Smooth muscle cell (in vitro differentiated cells): ENCODE measurements around the gene ARPC1B. TPM values are rescaled to one million over a fixed set of nuclear protein-coding genes. Genes with fewer than 3 reads are reported as not detected.
"Not testable (repeated sequence)": the region's sequence is repeated elsewhere in the genome, so short reads cannot be mapped to it uniquely, and the experiment has no call there.

ENCODE experiments used
- DNase-seq: peaks from one replicate; lab custom pipeline; 2025; ENCODE audit not compliant: unreplicated experiment; lab: John Stamatoyannopoulos, UW
- H2AFZ ChIP-seq: fragments of 200-600 bp; sonication (generic); 2 replicates; pipeline ENCODE4 v1.6.0; 2016; ENCODE audit warnings: antibody characterized with exemption, low read depth, mild to moderate bottlenecking
- H3F3A ChIP-seq: fragments of 200-600 bp; sonication (generic); 2 replicates; pipeline ENCODE4 v1.6.0; 2017; ENCODE audit warnings: antibody characterized with exemption, low read depth
- H3K27ac ChIP-seq: fragments of 200-600 bp; sonication (generic); 2 replicates; pipeline ENCODE4 v1.5.1; 2016; ENCODE audit warnings: low read depth, mild to moderate bottlenecking
- H3K27me3 ChIP-seq: fragments of 200-600 bp; sonication (generic); 2 replicates; pipeline ENCODE4 v1.6.1; 2016; ENCODE audit warnings: low read depth, mild to moderate bottlenecking
- H3K36me3 ChIP-seq: fragments of 200-600 bp; sonication (generic); 2 replicates; pipeline ENCODE4 v1.5.1; 2016; ENCODE audit warnings: low read depth
- H3K4me1 ChIP-seq: fragments of 200-600 bp; sonication (generic); 2 replicates; pipeline ENCODE4 v1.5.1; 2016; ENCODE audit warnings: low read depth
- H3K4me2 ChIP-seq: fragments of 200-600 bp; sonication (generic); 2 replicates; pipeline ENCODE4 v1.6.0; 2016; ENCODE audit warnings: mild to moderate bottlenecking
- H3K4me3 ChIP-seq: fragments of 200-600 bp; sonication (generic); 2 replicates; pipeline ENCODE4 v1.5.1; 2016; ENCODE audit warnings: mild to moderate bottlenecking
- H3K79me2 ChIP-seq: fragments of 200-600 bp; sonication (generic); 2 replicates; pipeline ENCODE4 v1.6.0; 2016; ENCODE audit warnings: low read depth, mild to moderate bottlenecking
- H3K9ac ChIP-seq: fragments of 200-600 bp; sonication (generic); 2 replicates; pipeline ENCODE4 v1.6.0; 2016; ENCODE audit warnings: low read depth
- H3K9me3 ChIP-seq: fragments of 200-600 bp; sonication (generic); replicated peaks from 2 replicates; pipeline ENCODE4 v1.5.1; 2016; ENCODE audit warnings: low read depth
- H4K20me1 ChIP-seq: fragments of 200-600 bp; sonication (generic); 2 replicates; pipeline ENCODE4 v1.6.0; 2016; ENCODE audit warnings: low read depth
- WGBS: methylation state at CpG from one replicate; pipeline ENCODE4 v1.1.7; 2016; ENCODE audit warnings: low lambda C conversion rate; 5-methylcytosine and 5-hydroxymethylcytosine counted together
- polyA plus RNA-seq: library from polyadenylated mRNA; unstranded; fragments of >200 nt; fragmentation: Nextera tagmentation; extraction: Ambion mirVana; gene quantifications from 2 replicates; pipeline ENCODE4 v1.2.1, GENCODE V29; 2016
- total RNA-seq: library from RNA; depleted of rRNA; stranded (reverse); fragments of >200 nt; gene quantifications from 2 replicates; pipeline ENCODE4 v1.2.3, GENCODE V29; 2014
- TF ChIP-seq, protein P1 (sequence below): fragments of 200-600 bp; sonication (generic); IDR thresholded peaks from 2 replicates; pipeline ENCODE4 v1.5.1; 2017; ENCODE audit warnings: borderline replicate concordance, mild to moderate bottlenecking, antibody characterized with exemption; ENCODE audit not compliant: insufficient read depth, poor library complexity, severe bottlenecking

Gene ARPC1B
- total and polyA plus RNA-seq, 2 experiments from 2014 or later, result 105 to 225 TPM

DNA sequence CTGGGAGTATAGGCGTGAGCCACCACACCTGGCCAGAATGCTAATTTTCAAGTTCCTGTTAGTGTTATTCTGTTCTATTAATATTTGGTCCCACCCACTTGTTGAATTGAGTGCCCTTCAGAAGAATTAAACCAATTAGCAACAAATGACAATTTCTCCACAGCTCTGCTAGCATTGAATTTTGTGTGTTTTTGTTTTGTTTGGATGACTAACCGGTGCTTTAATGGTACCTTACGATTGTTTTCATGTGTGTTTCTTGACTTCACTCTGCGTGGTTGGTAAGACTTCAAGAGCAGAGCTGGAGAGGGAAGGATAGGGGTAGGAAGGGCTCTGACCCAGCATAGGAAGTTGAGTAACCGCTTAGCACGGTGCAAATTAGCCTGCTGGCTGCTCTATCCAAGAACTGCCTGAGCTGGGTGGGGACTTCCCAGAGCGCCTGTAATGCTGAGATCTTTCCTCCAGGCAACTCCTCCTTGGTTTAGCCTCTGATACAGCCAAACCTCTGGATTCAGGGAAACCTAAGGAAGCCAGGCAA is 4.6 kb downstream of the ARPC1B start:
- H2AFZ ChIP-seq, result no peak overlapping the region
- H4K20me1 ChIP-seq, result peaks cover 65% of the 10 kb centered on the region
- no peaks in the 10 kb centered on the region for H3K36me3 ChIP-seq
- H3K9me3 ChIP-seq, result no peaks in the 10 kb centered on the region
- H3K27me3 ChIP-seq, result no peaks in the 10 kb centered on the region
- peaks cover 4% of the 10 kb centered on the region for H3K4me1 ChIP-seq
- peak; percentile 15 for DNase-seq
- H3F3A ChIP-seq, result peaks cover 10% of the 10 kb centered on the region
- H3K9ac ChIP-seq, result no peak overlapping the region
- no peak overlapping the region for H3K4me3 ChIP-seq
- peak overlapping the region; percentile 78 for H3K27ac ChIP-seq
- 48% methylated on average over 7 of the region's 7 CpGs for WGBS
- H3K4me2 ChIP-seq, result peak overlapping the region; percentile 47
- TF ChIP-seq, protein P1, sequence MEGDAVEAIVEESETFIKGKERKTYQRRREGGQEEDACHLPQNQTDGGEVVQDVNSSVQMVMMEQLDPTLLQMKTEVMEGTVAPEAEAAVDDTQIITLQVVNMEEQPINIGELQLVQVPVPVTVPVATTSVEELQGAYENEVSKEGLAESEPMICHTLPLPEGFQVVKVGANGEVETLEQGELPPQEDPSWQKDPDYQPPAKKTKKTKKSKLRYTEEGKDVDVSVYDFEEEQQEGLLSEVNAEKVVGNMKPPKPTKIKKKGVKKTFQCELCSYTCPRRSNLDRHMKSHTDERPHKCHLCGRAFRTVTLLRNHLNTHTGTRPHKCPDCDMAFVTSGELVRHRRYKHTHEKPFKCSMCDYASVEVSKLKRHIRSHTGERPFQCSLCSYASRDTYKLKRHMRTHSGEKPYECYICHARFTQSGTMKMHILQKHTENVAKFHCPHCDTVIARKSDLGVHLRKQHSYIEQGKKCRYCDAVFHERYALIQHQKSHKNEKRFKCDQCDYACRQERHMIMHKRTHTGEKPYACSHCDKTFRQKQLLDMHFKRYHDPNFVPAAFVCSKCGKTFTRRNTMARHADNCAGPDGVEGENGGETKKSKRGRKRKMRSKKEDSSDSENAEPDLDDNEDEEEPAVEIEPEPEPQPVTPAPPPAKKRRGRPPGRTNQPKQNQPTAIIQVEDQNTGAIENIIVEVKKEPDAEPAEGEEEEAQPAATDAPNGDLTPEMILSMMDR, result no peak
- H3K79me2 ChIP-seq, result peaks cover 75% of the 10 kb centered on the region

- not testable (repeated sequence) for H2AFZ ChIP-seq, H3K27me3 ChIP-seq, H3K4me3 ChIP-seq, DNase-seq, H3K36me3 ChIP-seq, H3K9me3 ChIP-seq, H3K4me1 ChIP-seq
- Histone ChIP-seq H3F3A (peaks cover 10% of the 10 kb centered on the region), H3K4me2 (peak overlapping the region; percentile 47), H4K20me1 (peaks cover 70% of the 10 kb centered on the region), H3K27ac (peak overlapping the region; percentile 78), H3K9ac (peak overlapping the region; percentile 39), H3K79me2 (peaks cover 74% of the 10 kb centered on the region)
- 56% methylated on average over 7 of the region's 7 CpGs for WGBS
These were observed 5.1 kb downstream of the ARPC1B start for GRCh38 chr7:99379693-99380031.

GRCh38 chr7:99380032-99380822 is 5.7 kb downstream of the ARPC1B start:
- no peaks in the 10 kb centered on the region for H3K9me3 ChIP-seq
- no peak for DNase-seq
- H3K27me3 ChIP-seq, result no peaks in the 10 kb centered on the region
- H3K27ac ChIP-seq, result peak overlapping the region; percentile 78
- H2AFZ ChIP-seq, result no peak overlapping the region
- H3K4me2 ChIP-seq, result peak overlapping the region; percentile 47
- WGBS, result 62% methylated on average over 12 of the region's 12 CpGs
- peaks cover 71% of the 10 kb centered on the region for H4K20me1 ChIP-seq
- peaks cover 4% of the 10 kb centered on the region for H3K4me1 ChIP-seq
- H3K36me3 ChIP-seq, result no peaks in the 10 kb centered on the region
- H3F3A ChIP-seq, result peaks cover 10% of the 10 kb centered on the region
- peak overlapping the region; percentile 39 for H3K9ac ChIP-seq
- no peak overlapping the region for H3K4me3 ChIP-seq
- TF ChIP-seq, protein P1, result no peak
- peaks cover 69% of the 10 kb centered on the region for H3K79me2 ChIP-seq

DNA sequence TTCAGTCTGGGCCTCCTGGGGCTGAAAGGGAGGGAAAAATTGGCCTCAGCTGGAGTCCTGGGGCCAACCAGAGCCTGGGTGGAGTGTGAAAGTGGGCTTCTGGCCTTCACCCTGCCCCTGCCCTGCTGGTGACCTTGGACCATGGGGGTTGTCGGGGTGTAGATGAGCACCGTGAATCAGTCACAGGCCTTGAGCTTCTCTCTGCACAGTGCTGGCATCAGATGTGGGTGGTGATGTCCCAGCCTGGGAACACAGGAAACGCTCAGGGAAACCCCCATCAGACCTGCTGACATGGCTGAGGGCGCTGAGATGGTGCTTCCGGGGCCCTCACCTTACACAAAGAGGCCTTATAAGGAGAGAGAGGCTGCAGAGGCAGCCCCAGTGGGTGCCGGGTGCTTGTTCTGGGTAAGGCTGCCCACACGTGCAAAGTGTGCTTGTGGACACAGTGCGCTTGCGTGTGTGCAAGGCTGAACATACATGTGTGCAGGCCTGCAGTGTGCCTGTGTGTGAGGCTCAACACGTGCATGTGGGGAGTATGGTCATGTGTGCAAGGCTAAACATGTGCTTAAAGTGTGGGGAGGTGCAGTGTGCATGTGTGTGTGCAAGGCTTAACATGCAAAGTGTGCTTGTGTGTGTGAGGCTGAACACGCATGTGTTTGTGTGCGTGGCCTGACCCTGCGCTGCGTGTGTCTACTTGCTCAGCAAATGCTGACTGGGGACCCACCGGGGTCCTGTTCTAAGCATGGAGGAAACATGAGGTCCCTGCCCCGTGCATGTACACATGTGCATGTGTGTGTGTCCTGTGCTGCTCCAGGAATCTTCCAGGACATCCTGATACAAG is 6.5 kb downstream of the ARPC1B start:
- Histone ChIP-seq H3K9ac (no peak overlapping the region), H2AFZ (no peak overlapping the region), H3K4me3 (no peak overlapping the region), H4K20me1 (peaks cover 70% of the 10 kb centered on the region), H3K4me1 (peaks cover 4% of the 10 kb centered on the region), H3K9me3 (no peaks in the 10 kb centered on the region), H3K27ac (peak overlapping the region; percentile 78), H3K79me2 (peaks cover 60% of the 10 kb centered on the region), H3K36me3 (no peaks in the 10 kb centered on the region), H3K4me2 (peak overlapping the region; percentile 47), H3F3A (peaks cover 10% of the 10 kb centered on the region), H3K27me3 (no peaks in the 10 kb centered on the region)
- DNase-seq, result no peak
- TF ChIP-seq, protein P1, result no peak
- WGBS, result 96% methylated on average over 16 of the region's 16 CpGs
